HepG2 (cell line): ENCODE measurements around the gene ACTR10. TPM values are rescaled to one million over a fixed set of nuclear protein-coding genes. Genes with fewer than 3 reads are reported as not detected.

Experiments used
- ARID2 ChIP-seq: sonication (generic); formaldehyde crosslinking; IDR thresholded peaks from 2 replicates; pipeline ENCODE4 v1.8.1; 2022; ENCODE audit warnings: mild to moderate bottlenecking, missing genetic modification reagents, borderline replicate concordance
- DNMT3B ChIP-seq: conservative IDR thresholded peaks from 2 replicates; pipeline ENCODE4 v1.6.1; 2016; ENCODE audit warnings: missing biosample characterization, control low read depth
- HBP1 ChIP-seq: IDR thresholded peaks from 2 replicates; pipeline ENCODE4 v1.6.1; 2016; ENCODE audit warnings: low read depth, control low read depth
- IRF1 ChIP-seq: sonication (generic); formaldehyde crosslinking; IDR thresholded peaks from 2 replicates; pipeline ENCODE4 v1.4.0; 2020; ENCODE audit warnings: low read depth, mild to moderate bottlenecking, missing genetic modification reagents
- KLF13 ChIP-seq: sonication (generic); formaldehyde crosslinking; IDR thresholded peaks from 2 replicates; pipeline ENCODE4 v1.4.0; 2020; ENCODE audit warnings: mild to moderate bottlenecking, missing genetic modification reagents
- MLXIP ChIP-seq: sonication (generic); formaldehyde crosslinking; IDR thresholded peaks from 2 replicates; pipeline ENCODE4 v1.9.0; 2021; ENCODE audit warnings: missing genetic modification reagents, borderline replicate concordance
- RXRB ChIP-seq: IDR thresholded peaks from 2 replicates; pipeline ENCODE4 v1.6.1; 2016; ENCODE audit warnings: borderline replicate concordance, missing genetic modification reagents, missing compliant biosample characterization
- SRSF9 ChIP-seq: fragments of 200-400 bp; formaldehyde crosslinking; IDR thresholded peaks from 2 replicates; pipeline ENCODE4 v1.6.1; 2018; ENCODE audit warnings: borderline replicate concordance, mild to moderate bottlenecking, low read depth, low read length; ENCODE audit not compliant: insufficient read depth, poor library complexity, severe bottlenecking
- TBX2 ChIP-seq: sonication (generic); formaldehyde crosslinking; IDR thresholded peaks from 2 replicates; pipeline ENCODE4 v1.5.0; 2020; ENCODE audit warnings: missing genetic modification reagents, mild to moderate bottlenecking, borderline replicate concordance
- TFE3 ChIP-seq: IDR thresholded peaks from 2 replicates; pipeline ENCODE4 v1.6.1; 2016
- TRAFD1 ChIP-seq: sonication (generic); formaldehyde crosslinking; IDR thresholded peaks from 2 replicates; pipeline ENCODE4 v1.5.1; 2020; ENCODE audit warnings: missing genetic modification reagents, mild to moderate bottlenecking, borderline replicate concordance
- ZFP91 ChIP-seq: sonication (generic); formaldehyde crosslinking; IDR thresholded peaks from 2 replicates; pipeline ENCODE4 v1.9.0; 2022; ENCODE audit warnings: missing genetic modification reagents, mild to moderate bottlenecking, borderline replicate concordance
- ZMAT3 ChIP-seq: sonication (generic); formaldehyde crosslinking; conservative IDR thresholded peaks from 2 replicates; pipeline ENCODE4 v1.7.0; 2021; ENCODE audit warnings: missing genetic modification reagents
- ZNF224 ChIP-seq: sonication (generic); formaldehyde crosslinking; IDR thresholded peaks from 2 replicates; pipeline ENCODE4 v1.5.0; 2020; ENCODE audit warnings: mild to moderate bottlenecking, missing genetic modification reagents
- ZNF317 ChIP-seq: sonication (generic); formaldehyde crosslinking; IDR thresholded peaks from 2 replicates; pipeline ENCODE4 v1.5.0; 2020; ENCODE audit warnings: mild to moderate bottlenecking, missing genetic modification reagents
- ZNF557 ChIP-seq: sonication (generic); formaldehyde crosslinking; IDR thresholded peaks from 2 replicates; pipeline ENCODE4 v1.4.0; 2020; ENCODE audit warnings: missing genetic modification reagents
- ZNF563 ChIP-seq: sonication (generic); formaldehyde crosslinking; IDR thresholded peaks from 2 replicates; pipeline ENCODE4 v1.8.0; 2022; ENCODE audit warnings: mild to moderate bottlenecking, moderate library complexity, missing genetic modification reagents
- polyA plus RNA-seq, 8 experiments: library from polyadenylated mRNA; depleted of rRNA in 3 of 8; stranded (reverse) in 7 of 8; unstranded in 1 of 8; fragments of >200 nt; fragmentation: Illumina TruSeq in 4 of 8; extraction: Trizol in 4 of 8; gene quantifications; 2 replicates each; pipeline versions ENCODE4 v1.2.1 to v1.2.3, GENCODE V29; 2011 to 2016; ENCODE audit warnings: low read depth in 4 of 8, missing spikeins in 1 of 8, mixed read lengths in 1 of 8; ENCODE audit not compliant: insufficient read depth in 1 of 8
- total RNA-seq, 5 experiments: library from RNA; depleted of rRNA; stranded (reverse); fragments of >200 nt; fragmentation: Illumina TruSeq; extraction: Trizol; gene quantifications; 2 replicates each; pipeline ENCODE4 v1.2.3, GENCODE V29; 2016; ENCODE audit warnings: low read depth in 1 of 5

ACTR10 gene
- total and polyA plus RNA-seq, 2 of the 13 experiments (the other 11 are each of a cell fraction or from before 2014, with no cell fraction given) = 30.0 to 41.3 TPM

- no peak for TF ChIP-seq MLXIP (CRISPR knock-in tag)
- TF ChIP-seq ZFP91 = peak; percentile 58; the same call in 1 of the 2 replicates
- TF ChIP-seq ARID2 (CRISPR knock-in tag) = peak; percentile 67; the same call in 1 of the 2 replicates
- peak; percentile 8; the same call in 1 of the 2 replicates for TF ChIP-seq RXRB
- TF ChIP-seq ZNF317 = peak; percentile 56
- peak; percentile 59 for TF ChIP-seq TBX2 (CRISPR knock-in tag)
- no peak; the same call in 1 of the 2 replicates for TF ChIP-seq TFE3
- peak; percentile 67; the same call in 1 of the 2 replicates for TF ChIP-seq ZNF563 (CRISPR knock-in tag)
- no peak for TF ChIP-seq KLF13 (CRISPR knock-in tag)
- TF ChIP-seq HBP1 (CRISPR knock-in tag) = peak; percentile 67
- TF ChIP-seq IRF1 = peak; percentile 98
- TF ChIP-seq ZNF557 = no peak
- no peak for TF ChIP-seq TRAFD1
- TF ChIP-seq DNMT3B = no peak
- no peak for TF ChIP-seq SRSF9
- 0 out of 2 replicates have a peak, but pooled peaks have one; percentile 52 for TF ChIP-seq ZMAT3 (CRISPR knock-in tag)
- TF ChIP-seq ZNF224 = 0 out of 2 replicates have a peak, but pooled peaks have one; percentile 22
These were observed 44.8 kb downstream of the ACTR10 start, which contains the start of gene PSMA3 (continued) for GRCh38 chr14:58244556-58245387.
